Activated naive CD8-positive, alpha-beta T cell treated with anti-CD3 and anti-CD28 coated beads, Interleukin-2, amount 50 U/mL, for 24 hours (primary cell): ENCODE measurements around the gene KRTAP19-4.
"Not testable (repeated sequence)": the region's sequence is repeated elsewhere in the genome, so short reads cannot be mapped to it uniquely, and the experiment has no call there.

Experiments used
- ATAC-seq: fragments of 150-1000 bp; cut with Tn5 transposase; one replicate; pipeline ENCODE4 v1.10.0; 2021
- DNase-seq: peaks from one replicate; pipeline ENCODE4 v3.0.0; 2021
- H3K27ac Mint-ChIP-seq: one replicate; pipeline ENCODE4 v1.8.0; 2021; ENCODE audit warnings: mild to moderate bottlenecking, mixed read lengths
- H3K27me3 Mint-ChIP-seq: one replicate; pipeline ENCODE4 v1.8.0; 2021; ENCODE audit warnings: mixed read lengths
- H3K36me3 Mint-ChIP-seq: one replicate; pipeline ENCODE4 v1.8.0; 2021; ENCODE audit warnings: low read depth, mixed read lengths
- H3K4me1 Mint-ChIP-seq: one replicate; pipeline ENCODE4 v1.8.0; 2021; ENCODE audit warnings: mixed read lengths
- H3K4me3 Mint-ChIP-seq: one replicate; pipeline ENCODE4 v1.8.0; 2021; ENCODE audit warnings: mild to moderate bottlenecking, moderate library complexity, mixed read lengths
- H3K9me3 Mint-ChIP-seq: one replicate; pipeline ENCODE4 v1.8.0; 2021; ENCODE audit warnings: mixed read lengths

KRTAP19-4 gene

GRCh38 chr21:30497065-30497464 is at the start of gene KRTAP19-4:
TSS of gene KRTAP19-4 (minus strand) at chr21:30497165. CDS start at chr21:30497110, 55 bp downstream.
- Mint-ChIP-seq H3K4me1 (no peaks in the 10 kb centered on the region), H3K27ac (no peak within 1 kb of the TSS), H3K27me3 (no peaks in the 10 kb centered on the region), H3K4me3 (no peak within 1 kb of the TSS), H3K36me3 (no peaks in the 10 kb centered on the region), H3K9me3 (no peaks in the 10 kb centered on the region)
- ATAC-seq (no peak), DNase-seq (no peak)

DNA sequence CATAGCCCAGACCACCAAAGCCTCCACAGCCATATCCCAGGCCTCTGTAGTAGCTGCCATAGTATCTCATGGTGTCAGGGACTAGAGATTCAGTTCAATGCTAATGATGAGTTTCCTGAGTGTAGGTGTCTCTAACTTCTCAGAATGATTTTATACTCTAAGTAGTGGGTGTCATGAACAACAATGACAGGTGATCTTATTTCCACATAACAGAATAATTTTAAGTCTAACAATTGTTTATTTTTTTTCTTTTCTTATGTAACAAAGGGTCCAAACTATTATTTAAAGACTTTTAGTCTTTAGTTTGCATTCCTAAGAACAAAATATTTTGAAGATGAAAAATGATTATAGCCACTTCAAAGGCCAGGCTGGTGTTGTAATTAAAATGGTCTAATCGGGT is 44.8 kb upstream of the KRTAP19-4 start, which contains the start of gene KRTAP19-6:
TSS of gene KRTAP19-6 (minus strand) at position 101 of the 400 bp plus-strand sequence. CDS start at position 70, 31 bp downstream.
- no peaks in the 10 kb centered on the region for H3K36me3 Mint-ChIP-seq
- H3K27ac Mint-ChIP-seq, result no peak within 1 kb of the TSS
- no peak for DNase-seq

GRCh38 chr21:30518876-30519275 is 21.9 kb upstream of the KRTAP19-4 start:
- no peaks in the 10 kb centered on the region for H3K36me3 Mint-ChIP-seq
- no peaks in the 10 kb centered on the region for H3K27me3 Mint-ChIP-seq
- no peak for ATAC-seq
- H3K27ac Mint-ChIP-seq, result no peak overlapping the region
- H3K9me3 Mint-ChIP-seq, result peaks cover 4% of the 10 kb centered on the region
- no peaks in the 10 kb centered on the region for H3K4me1 Mint-ChIP-seq
- H3K4me3 Mint-ChIP-seq, result no peak overlapping the region
- no peak for DNase-seq

More for the DNA sequence above, 44.8 kb upstream of the KRTAP19-4 start, which contains the start of gene KRTAP19-6:
- H3K27me3 Mint-ChIP-seq, result no peaks in the 10 kb centered on the region
- H3K4me1 Mint-ChIP-seq, result no peaks in the 10 kb centered on the region
- H3K4me3 Mint-ChIP-seq, result no peak within 1 kb of the TSS
- peaks cover 5% of the 10 kb centered on the region for H3K9me3 Mint-ChIP-seq
- ATAC-seq, result no peak

DNA sequence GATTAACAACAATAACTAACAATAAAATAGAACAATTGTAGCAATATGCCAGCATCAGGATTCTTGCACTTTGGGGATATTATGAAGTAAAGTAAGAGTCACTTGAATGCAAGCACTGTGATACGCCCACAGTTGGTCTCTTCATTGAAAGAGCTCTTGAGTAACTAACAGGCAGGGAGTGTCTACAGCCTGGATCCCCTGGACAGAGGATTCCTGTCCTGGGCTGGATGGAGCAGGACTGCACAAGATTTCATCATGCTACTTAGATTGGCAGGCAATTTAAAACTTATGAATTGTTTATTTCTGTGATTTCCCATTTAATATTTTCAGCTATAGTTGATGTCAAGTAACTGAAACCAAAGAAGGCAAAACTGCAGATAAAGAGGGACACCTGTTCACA is 18.7 kb upstream of the KRTAP19-4 start:
- DNase-seq (no peak), ATAC-seq (no peak)
- Mint-ChIP-seq H3K4me1 (no peaks in the 10 kb centered on the region), H3K4me3 (no peak overlapping the region), H3K36me3 (no peaks in the 10 kb centered on the region), H3K9me3 (peaks cover 4% of the 10 kb centered on the region), H3K27ac (no peak overlapping the region), H3K27me3 (no peaks in the 10 kb centered on the region)

DNA sequence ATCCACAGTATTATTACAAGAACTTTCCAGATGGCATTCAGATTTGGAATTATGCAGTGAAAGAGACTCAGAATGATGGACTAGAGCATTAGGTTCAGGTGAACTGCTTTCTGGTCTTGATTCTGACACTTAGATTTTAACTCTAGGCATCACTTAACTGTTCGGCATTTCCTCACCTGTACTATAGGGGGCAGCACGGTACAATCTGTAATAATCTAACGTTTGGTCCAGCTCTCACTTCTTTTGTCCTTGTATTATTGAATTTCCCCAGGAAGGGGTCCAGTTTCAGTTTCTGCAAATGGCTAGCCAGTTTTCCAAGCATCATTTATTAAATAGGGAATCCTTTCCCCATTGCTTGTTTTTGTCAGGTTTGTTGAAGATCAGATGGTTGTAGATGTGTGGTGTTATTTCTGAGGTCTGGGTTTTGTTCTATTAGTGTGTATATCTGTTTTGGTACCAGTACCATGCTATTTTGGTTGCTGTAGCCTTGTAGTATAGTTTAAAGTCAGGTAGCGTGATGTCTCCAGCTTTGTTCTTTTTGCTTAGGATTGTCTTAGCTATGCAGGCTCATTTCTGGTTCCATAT is 8.7 kb upstream of the KRTAP19-4 start:
- DNase-seq, result peak; percentile 1
- H3K4me1 Mint-ChIP-seq, H3K27ac Mint-ChIP-seq, H3K4me3 Mint-ChIP-seq, H3K27me3 Mint-ChIP-seq, ATAC-seq, H3K36me3 Mint-ChIP-seq, H3K9me3 Mint-ChIP-seq: not testable (repeated sequence)

GRCh38 chr21:30502041-30502440 is 5.1 kb upstream of the KRTAP19-4 start, which contains the start of gene KRTAP19-5:
TSS of gene KRTAP19-5 (minus strand) at chr21:30502141. CDS start at chr21:30502090, 51 bp downstream.
- DNase-seq, result no peak
- Mint-ChIP-seq H3K36me3 (no peaks in the 10 kb centered on the region), H3K4me1 (no peaks in the 10 kb centered on the region), H3K9me3 (no peaks in the 10 kb centered on the region), H3K27me3 (no peaks in the 10 kb centered on the region), H3K27ac (no peak within 1 kb of the TSS), H3K4me3 (no peak within 1 kb of the TSS)
- no peak for ATAC-seq

- Mint-ChIP-seq H3K36me3 (no peaks in the 10 kb centered on the region), H3K27me3 (no peaks in the 10 kb centered on the region), H3K9me3 (peaks cover 7% of the 10 kb centered on the region), H3K4me1 (no peaks in the 10 kb centered on the region), H3K27ac (no peak within 1 kb of the TSS), H3K4me3 (no peak within 1 kb of the TSS)
- no peak for ATAC-seq
- DNase-seq, result no peak
Observed at GRCh38 chr21:30491963-30492428, 5.0 kb downstream of the KRTAP19-4 start, which contains the start of gene KRTAP19-3. TSS of gene KRTAP19-3 (minus strand) at chr21:30492013. CDS start at chr21:30491957, 56 bp downstream.

DNA sequence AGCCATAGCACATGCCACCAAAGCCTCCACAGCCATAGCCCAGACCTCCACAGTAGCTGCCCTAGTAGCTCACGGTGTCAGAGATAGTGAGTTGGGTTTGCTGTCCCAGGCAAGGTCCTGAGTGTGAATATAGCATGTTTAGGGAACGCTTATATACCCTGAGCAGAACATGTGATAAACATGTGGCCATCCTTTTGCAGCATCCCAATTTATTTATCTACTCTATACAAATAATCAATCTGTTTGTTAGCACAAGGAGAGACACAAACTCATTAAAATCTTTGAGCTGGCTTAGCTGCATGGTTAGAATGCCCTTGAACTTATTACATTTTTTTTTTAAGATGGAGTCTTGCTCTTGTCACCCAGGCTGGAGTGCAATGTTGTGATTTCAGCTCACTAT is 9.6 kb downstream of the KRTAP19-4 start, which contains the start of gene KRTAP19-2:
TSS of gene KRTAP19-2 (minus strand) at position 101 of the 400 bp plus-strand sequence. CDS start at position 13, 88 bp downstream.
- Mint-ChIP-seq H3K9me3 (peaks cover 23% of the 10 kb centered on the region), H3K4me1 (no peaks in the 10 kb centered on the region), H3K27me3 (no peaks in the 10 kb centered on the region), H3K4me3 (no peak within 1 kb of the TSS), H3K36me3 (no peaks in the 10 kb centered on the region), H3K27ac (no peak within 1 kb of the TSS)
- ATAC-seq (no peak), DNase-seq (no peak)

- Mint-ChIP-seq H3K27ac (no peak overlapping the region), H3K27me3 (no peaks in the 10 kb centered on the region), H3K4me3 (no peak overlapping the region), H3K36me3 (no peaks in the 10 kb centered on the region), H3K9me3 (peaks cover 23% of the 10 kb centered on the region), H3K4me1 (no peaks in the 10 kb centered on the region)
- DNase-seq (no peak), ATAC-seq (no peak)
Observed at GRCh38 chr21:30486180-30486579, 10.8 kb downstream of the KRTAP19-4 start.

DNA sequence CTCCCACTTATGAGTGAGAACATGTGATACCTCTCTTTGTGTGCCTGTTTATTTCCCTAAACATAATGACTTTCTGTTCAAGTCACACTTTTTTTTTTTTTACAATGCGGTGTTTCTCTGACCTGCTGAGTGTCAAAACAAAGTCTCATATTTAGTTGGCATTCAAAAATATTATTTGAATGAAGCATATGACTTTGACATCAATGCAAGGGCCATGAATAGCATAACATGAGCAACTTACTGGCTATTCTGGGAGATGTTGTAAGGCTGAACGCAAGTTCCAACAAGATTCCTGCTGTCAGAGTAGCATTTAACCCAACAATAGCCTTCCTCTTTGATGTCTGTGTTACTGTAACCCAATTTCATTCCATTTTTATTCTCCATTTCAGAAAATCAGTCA is 14.8 kb downstream of the KRTAP19-4 start:
- Mint-ChIP-seq H3K4me1 (no peaks in the 10 kb centered on the region), H3K36me3 (no peaks in the 10 kb centered on the region), H3K27me3 (no peaks in the 10 kb centered on the region), H3K9me3 (peaks cover 18% of the 10 kb centered on the region), H3K4me3 (no peak overlapping the region), H3K27ac (no peak overlapping the region)
- ATAC-seq (no peak), DNase-seq (no peak)

GRCh38 chr21:30480145-30480544 is 16.8 kb downstream of the KRTAP19-4 start, which contains the start of gene KRTAP19-1:
TSS of gene KRTAP19-1 (minus strand) at chr21:30480367. CDS start at chr21:30480317, 50 bp downstream.
- Mint-ChIP-seq H3K27me3 (no peaks in the 10 kb centered on the region), H3K4me1 (no peaks in the 10 kb centered on the region), H3K27ac (no peak within 1 kb of the TSS), H3K36me3 (no peaks in the 10 kb centered on the region), H3K9me3 (peaks cover 3% of the 10 kb centered on the region), H3K4me3 (no peak within 1 kb of the TSS)
- ATAC-seq, result no peak
- no peak for DNase-seq

DNA sequence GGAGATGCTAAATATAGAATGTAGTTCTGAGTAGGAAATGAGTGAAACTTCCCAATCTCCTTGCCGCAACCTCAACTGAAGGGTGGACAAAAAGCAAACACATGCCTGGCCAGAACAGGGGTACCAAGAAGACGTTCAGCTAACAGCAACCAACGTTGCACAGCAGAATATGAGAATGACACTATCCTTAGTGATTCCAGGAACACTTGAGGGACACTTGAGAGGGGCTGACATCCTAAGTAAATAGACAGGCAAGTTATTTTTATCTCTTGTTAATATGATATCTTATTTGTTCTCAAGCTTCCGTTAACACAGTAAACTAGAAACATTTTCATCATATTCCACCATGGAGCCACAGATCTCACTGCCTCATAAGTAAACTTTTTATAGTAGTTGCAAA is 17.7 kb downstream of the KRTAP19-4 start:
- Mint-ChIP-seq H3K27ac (no peak overlapping the region), H3K9me3 (no peaks in the 10 kb centered on the region), H3K4me1 (no peaks in the 10 kb centered on the region), H3K27me3 (no peaks in the 10 kb centered on the region), H3K4me3 (no peak overlapping the region), H3K36me3 (no peaks in the 10 kb centered on the region)
- DNase-seq, result no peak
- no peak for ATAC-seq

DNA sequence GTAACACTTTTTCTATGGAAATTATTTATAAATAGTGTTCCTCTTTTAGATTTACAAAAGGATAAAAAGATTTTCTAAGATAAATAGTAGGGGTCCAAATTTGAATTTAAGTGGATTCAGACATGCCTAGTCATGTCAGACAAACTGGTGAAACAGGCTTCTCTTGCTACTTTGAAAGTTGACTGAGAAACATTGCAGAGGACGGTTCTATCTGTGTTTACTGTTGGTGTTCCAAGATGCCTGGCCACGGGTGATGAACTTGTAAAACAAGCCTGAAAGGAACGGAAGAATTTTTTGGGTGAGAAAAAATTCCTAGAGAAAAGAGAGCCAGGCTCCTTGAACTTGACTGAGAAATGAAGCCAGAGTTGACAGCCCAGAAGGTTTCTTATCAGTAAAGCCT is 19.0 kb downstream of the KRTAP19-4 start:
- H3K9me3 Mint-ChIP-seq, result no peaks in the 10 kb centered on the region
- no peak overlapping the region for H3K27ac Mint-ChIP-seq
- no peaks in the 10 kb centered on the region for H3K36me3 Mint-ChIP-seq
- DNase-seq (no peak), ATAC-seq (no peak)
- H3K4me1 Mint-ChIP-seq, result no peaks in the 10 kb centered on the region
- H3K4me3 Mint-ChIP-seq, result no peak overlapping the region
- H3K27me3 Mint-ChIP-seq, result no peaks in the 10 kb centered on the region

DNA sequence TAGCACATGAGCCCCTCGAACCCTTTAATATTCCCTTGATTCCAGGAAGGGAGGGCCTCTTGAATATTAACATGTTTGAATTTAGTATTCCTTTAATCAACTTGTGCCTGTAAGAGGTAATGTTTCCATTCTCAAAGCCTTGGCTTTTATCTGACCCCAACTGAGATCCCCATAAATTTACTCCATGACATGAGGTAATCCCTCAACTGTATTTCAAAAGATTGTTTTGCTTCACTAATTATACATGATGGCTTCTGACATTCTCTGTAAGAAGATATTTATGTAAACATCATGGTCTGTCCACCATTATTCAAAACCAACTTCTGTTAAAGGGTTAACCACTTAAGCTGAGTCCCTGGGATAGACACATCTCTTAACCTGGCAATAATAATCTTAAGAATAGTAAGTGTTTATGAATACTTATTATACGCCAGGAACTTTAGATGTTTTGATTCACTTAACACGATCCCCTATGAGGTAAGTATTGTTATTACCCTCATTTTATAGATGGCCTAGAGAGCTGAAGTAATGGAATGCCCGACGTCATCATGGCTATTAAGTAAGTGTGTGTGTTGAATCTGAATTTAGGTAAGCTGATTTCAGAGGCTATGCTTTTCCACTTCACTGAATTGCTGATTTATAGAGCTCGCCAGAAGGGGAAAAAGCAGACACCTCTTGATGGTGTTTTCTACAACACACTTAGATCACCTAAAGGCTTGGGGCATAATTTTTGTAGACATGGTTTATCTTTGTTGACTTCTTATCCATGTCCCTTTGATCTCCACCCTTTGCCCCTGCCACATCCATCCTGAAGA is 27.9 kb downstream of the KRTAP19-4 start:
- H3K27me3 Mint-ChIP-seq, result peaks cover 5% of the 10 kb centered on the region
- ATAC-seq, result no peak
- peaks cover 3% of the 10 kb centered on the region for H3K9me3 Mint-ChIP-seq
- no peaks in the 10 kb centered on the region for H3K4me1 Mint-ChIP-seq
- no peak for DNase-seq
- no peak overlapping the region for H3K4me3 Mint-ChIP-seq
- H3K27ac Mint-ChIP-seq, result no peak overlapping the region
- no peaks in the 10 kb centered on the region for H3K36me3 Mint-ChIP-seq

- H3K36me3 Mint-ChIP-seq, result no peaks in the 10 kb centered on the region
- H3K27ac Mint-ChIP-seq, result no peak overlapping the region
- no peak overlapping the region for H3K4me3 Mint-ChIP-seq
- DNase-seq (no peak), ATAC-seq (no peak)
- H3K4me1 Mint-ChIP-seq, result no peaks in the 10 kb centered on the region
- peaks cover 5% of the 10 kb centered on the region for H3K9me3 Mint-ChIP-seq
- H3K27me3 Mint-ChIP-seq, result peaks cover 9% of the 10 kb centered on the region
Observed at GRCh38 chr21:30463713-30464112, 33.3 kb downstream of the KRTAP19-4 start.
